GM12872 (cell line): ENCODE measurements around the gene SERPINA12.

ENCODE experiments used
- TF ChIP-seq, protein P1 (sequence below): IDR thresholded peaks from 3 replicates; pipeline ENCODE4 v1.5.1; 2011; ENCODE audit warnings: low read depth, mild to moderate bottlenecking, low read length, moderate library complexity; ENCODE audit not compliant: insufficient read depth

Gene SERPINA12

DNA sequence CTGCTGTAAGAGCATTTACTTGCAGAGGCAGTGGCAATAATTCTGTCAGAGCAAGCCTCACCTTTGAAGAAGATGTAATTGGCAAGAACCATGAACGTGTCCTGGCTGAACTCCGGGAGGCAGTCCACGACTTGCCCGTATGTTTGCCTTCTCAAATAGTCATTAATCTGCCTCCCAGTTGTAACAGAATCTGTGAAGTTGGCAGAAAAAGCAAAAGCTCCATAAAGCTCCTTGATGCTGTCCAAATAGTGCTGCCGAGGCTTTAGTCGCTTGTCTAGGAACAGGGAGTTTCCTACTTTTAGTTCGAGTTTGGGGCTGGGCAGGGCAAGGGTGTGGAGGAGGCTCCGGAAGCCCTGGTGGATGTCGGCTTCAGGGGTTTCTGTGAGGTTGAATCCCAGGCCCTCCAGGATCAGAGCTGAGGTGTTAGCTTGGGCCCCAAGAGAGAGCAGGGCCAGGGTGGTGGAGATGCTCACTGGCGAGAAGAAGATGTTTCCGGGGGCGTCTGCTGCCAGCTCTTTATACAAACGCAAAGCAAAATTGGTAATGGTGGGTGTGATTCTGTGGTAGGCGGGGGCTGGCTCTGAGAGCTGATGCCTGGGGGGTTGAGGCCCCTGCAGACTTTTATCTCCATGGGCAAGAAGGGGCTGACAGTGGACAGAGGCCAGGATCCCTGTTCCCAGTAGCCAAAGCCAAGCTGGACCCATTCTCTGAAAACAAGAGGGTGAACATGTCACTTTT, 61.0 kb downstream of the SERPINA12 start:
- TF ChIP-seq, protein P1, sequence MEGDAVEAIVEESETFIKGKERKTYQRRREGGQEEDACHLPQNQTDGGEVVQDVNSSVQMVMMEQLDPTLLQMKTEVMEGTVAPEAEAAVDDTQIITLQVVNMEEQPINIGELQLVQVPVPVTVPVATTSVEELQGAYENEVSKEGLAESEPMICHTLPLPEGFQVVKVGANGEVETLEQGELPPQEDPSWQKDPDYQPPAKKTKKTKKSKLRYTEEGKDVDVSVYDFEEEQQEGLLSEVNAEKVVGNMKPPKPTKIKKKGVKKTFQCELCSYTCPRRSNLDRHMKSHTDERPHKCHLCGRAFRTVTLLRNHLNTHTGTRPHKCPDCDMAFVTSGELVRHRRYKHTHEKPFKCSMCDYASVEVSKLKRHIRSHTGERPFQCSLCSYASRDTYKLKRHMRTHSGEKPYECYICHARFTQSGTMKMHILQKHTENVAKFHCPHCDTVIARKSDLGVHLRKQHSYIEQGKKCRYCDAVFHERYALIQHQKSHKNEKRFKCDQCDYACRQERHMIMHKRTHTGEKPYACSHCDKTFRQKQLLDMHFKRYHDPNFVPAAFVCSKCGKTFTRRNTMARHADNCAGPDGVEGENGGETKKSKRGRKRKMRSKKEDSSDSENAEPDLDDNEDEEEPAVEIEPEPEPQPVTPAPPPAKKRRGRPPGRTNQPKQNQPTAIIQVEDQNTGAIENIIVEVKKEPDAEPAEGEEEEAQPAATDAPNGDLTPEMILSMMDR = no peak

DNA sequence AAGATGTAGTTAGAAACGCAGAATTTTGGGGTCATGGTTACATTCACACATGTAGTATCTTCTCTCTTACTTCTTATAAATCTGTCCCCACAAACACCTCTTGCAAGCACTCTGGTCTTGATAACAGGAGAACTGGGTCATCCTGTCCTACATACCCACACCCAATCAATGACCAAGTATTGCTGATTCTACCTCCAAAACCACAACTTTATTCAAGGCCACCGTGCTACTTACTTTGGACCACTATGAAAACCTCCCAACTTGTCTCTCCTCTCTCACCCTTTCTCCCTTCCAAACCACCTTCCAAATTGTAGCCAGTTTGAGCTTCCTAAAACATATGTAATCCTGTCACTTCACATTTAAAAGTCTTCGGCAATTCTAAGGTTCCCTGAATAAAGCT, 62.1 kb downstream of the SERPINA12 start:
- TF ChIP-seq, protein P1 = no peak

DNA sequence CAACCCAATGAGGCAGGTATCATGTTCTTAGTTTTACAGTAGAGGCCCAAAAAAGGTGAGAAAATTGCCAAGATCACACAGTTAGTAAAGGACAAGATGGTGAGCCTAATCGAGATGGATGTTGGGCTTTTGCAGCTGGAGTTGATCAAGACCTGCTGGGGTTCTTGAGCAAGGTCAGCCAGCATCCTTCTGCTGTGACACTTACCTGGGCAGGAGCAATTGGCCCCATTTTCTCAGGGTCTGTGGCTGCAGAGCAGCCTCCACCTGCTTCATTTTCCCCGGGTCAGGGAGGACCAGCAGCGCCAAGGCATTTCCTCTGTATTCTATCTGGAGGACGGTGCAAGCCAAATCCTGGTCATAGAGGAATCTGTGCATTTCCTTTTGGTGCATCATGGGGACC, 63.1 kb downstream of the SERPINA12 start:
- TF ChIP-seq, protein P1 = no peak

DNA sequence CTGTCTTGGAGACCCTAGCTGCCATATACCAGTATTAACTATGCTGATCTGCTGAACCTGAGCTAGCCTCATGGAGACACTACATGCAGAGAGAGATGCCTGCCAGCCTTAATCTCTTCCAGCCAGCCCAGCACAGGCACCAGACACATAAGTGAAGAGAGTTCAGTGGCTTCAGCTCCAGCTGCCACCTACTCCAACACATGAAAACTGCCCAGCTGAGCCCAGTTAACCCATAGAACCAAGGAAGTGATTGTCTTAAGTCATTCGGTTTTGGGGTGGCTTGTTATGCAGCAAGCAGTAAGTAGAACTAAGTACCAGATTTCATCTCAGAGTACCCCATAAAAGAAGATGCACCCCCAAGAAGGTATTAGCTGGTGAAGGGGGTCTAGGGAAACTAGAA, 64.3 kb downstream of the SERPINA12 start:
- TF ChIP-seq, protein P1 = no peak

DNA sequence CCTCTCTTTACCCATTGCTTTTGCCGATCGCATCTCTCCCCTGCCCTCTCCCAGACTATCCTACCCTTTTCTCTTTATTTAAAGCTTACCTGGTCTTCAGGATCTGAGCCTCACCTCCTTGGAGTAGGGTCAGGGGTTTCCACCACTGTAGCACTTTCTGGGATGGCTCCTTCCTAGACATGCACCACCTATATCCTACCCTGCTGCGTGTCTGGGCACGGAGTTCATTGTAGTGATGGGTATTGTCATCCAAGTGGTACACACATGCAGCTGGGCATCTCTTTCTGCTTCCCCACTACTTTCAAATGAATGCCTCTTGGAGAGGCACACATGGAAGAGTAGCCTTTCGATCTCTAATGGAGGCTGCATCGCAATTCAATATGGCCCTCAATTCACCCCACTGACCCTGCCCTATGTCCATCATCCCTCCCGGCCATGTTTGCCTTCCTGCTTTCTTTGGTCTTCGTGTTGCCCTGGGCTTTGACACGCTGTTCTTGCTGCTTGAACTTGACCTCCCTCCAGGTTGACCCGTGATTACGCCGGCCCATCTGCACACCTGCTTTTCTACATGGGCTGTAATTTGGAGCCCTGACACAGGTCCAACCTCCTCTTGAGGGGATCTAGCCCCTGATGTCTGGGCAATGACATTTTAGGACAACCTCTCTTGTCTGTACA, 67.6 kb downstream of the SERPINA12 start:
- TF ChIP-seq, protein P1 = no peak

DNA sequence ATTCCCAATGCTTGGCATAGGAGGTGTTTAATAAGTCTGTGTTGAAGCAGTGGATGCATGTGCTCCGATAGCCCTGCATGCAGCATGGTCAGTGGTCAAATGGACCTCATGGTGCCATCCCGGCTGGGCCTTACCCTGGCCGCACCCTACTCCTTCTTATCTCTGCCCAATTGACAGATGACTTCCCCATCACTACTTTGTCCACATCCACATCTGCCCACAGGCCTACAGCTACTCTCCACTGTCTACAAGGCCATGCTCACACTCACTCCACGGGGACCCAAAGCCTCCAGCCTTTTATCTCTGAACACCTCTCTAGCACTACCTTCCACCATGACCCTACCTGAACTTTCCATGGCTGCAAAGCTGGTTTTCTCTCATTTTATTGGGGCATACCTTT, 68.1 kb downstream of the SERPINA12 start:
- TF ChIP-seq, protein P1 = no peak

DNA sequence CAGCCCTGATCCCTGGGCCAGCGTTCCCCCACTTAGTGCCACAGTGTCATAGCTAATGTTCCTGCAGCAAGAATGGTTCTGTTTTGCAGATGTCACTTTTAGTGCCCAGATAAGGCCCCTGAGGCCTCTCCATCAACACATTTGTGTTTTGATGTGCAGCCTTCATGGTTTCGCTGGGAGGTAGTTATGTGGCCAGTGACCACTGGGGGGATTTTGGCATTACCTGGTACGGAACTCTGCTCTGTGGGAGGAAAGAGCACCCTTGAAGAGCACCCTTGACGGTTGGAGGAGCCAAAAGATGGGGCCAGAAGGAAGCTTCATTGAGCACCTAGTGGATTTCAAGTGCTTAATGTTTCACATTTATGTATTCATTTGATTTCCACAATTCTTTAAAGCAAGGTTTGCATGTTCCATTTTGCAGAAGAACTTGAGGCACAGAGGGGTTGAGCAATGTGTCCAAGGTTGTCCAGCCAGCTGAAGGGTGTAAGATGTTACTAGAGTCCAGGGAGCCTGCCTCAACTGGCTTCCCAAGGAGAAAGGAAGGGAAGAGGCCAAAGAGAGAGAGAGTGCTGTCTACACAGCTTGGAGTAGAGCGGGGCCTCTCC, 69.7 kb downstream of the SERPINA12 start:
- TF ChIP-seq, protein P1 = peak; percentile 40; the same call in 2 of the 3 replicates
